GM18870 (cell line): ENCODE results near the gene ASNSD1.

ENCODE experiments used
- ATAC-seq: cut with Tn5 transposase; IDR thresholded peaks from one replicate; pipeline ENCODE4 v1.9.1; 2021; ENCODE audit warnings: moderate library complexity; ENCODE audit not compliant: unreplicated experiment

Gene ASNSD1

GRCh38 chr2:189661148-189661956 is at the start of gene ASNSD1:
ASNSD1 (plus strand) TSS chr2:189661459; CDS start chr2:189666133, 4,674 bp downstream.
- peak; percentile 96 for ATAC-seq

DNA sequence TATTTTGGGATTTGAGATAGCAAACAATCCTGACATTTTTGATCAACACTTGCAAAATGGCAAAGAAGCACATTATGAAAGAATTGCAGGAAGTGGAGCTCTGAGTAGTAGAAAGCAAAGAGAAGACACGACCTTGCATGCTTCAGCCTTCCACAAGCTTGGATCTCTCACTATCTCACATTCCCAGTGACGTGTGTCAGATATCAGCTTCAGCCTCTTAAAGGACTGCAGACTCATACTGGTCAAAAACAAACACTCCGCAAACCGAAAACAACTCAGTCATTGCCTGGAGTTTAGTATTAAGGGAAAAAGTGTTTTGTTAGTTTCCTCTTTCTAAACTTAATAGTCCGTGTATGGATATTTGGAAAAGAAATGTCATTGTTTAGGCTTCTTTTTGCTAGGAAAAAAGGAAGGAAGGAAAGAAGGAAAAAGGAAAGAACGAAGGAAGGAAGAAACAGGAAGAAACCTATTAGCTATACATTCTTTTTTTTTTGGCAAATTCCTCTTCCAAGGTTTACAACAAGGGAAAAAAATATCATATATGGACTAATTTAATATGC is 48.1 kb upstream of the ASNSD1 start:
- no peak for ATAC-seq

DNA sequence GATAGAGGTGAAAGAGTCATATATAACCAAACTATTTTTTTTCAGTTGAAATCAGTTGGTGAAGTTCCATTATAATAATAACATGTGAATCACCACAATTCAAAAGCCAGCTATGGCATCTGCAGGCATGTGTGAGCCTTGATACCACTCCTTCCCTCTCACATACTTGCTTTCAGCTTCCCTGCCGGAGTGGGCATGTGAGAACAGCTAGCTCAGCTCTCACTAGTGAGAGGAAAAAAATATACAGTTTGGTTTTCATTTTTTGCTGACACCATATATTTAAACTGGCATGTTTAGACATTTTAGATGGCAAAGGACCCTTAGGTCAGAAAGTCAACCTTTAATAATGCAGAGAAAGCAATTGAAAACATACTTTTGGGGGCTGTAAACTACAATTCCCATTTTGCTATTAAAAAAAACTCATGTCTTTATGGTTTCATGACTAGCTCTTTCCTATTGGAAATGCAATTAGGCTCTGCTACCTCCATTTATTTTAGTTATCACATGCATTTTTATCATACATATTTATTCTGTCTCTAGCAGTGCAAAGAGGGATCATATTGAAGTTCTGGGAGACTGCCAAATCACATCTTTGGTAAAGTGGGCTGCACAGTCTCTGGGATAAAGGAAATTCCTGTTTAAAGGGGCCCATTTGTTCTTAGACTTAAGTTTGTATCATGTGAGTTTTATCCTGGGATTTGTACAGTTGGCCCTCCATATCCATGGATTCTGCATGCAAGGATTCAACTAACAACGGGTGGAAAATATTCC is 47.4 kb upstream of the ASNSD1 start:
- ATAC-seq: no peak

- no peak for ATAC-seq
These were observed 46.7 kb upstream of the ASNSD1 start for GRCh38 chr2:189614585-189614984.

DNA sequence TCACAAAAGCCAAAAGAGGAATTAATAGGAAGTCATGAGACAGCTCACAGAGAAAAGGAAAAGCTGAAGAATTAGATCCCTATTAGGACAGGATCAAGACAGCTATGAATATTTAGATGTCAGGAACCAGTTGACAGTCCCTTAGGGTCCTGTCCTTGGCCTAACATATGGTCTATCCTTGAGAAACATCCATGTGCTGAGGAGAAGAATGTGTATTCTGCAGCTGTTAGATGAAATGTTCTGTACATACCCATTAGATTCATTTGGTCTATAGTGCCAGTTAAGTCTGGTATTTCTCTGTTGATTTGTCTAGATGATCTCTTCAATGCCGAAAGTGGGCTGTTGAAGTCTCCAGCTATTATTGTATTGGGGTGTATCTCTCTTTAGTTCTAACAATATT is 43.1 kb upstream of the ASNSD1 start:
- no peak for ATAC-seq

DNA sequence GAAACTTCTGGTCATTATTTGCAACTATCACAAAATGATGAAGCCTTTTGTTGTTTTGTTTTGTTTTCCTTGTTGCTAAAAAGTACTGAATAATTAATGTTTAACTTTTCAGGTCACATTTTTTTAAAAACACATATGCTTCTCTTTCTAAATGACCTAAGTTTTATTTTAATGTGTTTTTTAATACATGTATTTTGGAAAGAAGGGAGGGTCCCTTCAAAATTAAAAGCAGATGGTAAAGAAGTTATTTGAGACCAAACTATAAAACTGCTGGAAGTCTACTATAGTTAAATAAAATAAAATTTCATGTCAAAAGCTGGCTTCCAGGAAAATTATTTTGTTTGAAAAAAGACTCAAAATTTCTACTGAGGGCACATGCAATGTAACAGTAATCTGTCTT is 39.5 kb upstream of the ASNSD1 start:
- no peak for ATAC-seq

GRCh38 chr2:189623049-189623448 is 38.2 kb upstream of the ASNSD1 start:
- peak; percentile 40 for ATAC-seq

- no peak for ATAC-seq
These were observed 36.5 kb upstream of the ASNSD1 start for GRCh38 chr2:189624648-189625355.

GRCh38 chr2:189625636-189626035 is 35.6 kb upstream of the ASNSD1 start:
- no peak for ATAC-seq

DNA sequence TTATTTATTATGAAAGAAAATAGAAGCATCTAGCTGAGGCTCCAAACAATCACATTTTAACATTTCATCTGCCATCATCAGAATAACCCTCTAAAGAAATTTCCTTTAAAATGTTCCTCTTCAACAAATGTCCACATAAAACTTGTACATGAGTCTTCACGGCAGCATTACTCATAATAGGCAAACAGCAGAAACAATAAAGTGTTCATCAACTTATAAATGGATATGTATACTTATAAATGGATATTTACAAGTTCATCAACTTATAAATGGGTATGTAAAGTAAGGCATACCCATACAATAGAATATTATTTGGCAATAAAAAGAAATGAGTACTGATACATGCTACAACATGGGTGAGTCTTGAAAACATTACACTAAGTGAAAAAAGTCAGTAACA is 33.5 kb upstream of the ASNSD1 start:
- no peak for ATAC-seq

DNA sequence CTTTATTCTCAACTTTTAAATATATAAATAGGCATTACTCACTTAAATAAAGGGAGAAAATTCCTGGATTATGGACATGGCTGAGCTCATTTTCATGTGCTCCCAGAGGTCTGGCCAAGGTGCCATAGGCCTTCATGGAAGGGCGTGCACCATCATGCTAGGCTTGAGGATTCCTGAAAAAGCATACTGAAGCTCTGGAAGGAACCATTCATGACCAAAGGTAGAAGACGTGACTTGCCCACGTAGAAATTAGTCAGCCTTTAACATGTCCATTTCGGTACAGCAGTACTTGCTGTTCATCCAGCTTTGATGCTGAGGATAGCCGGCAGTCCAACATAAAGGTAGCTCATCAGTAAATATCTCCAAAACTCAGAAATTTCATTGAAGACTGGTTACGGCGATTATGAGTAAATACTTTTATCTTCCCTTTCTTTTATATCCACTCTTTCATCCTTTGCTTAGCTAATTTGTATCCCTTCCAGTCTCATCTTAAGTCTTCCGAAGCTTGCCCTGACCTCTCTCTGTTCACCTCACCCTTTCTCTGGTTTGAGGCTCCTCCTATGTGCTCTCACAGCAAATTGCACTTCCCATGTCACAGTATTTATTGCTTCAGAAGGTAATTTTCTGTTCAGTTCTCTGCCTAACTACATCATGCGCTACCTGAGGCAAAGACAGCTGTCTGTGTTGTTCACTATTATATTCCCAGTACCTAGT is 32.3 kb upstream of the ASNSD1 start:
- no peak for ATAC-seq

DNA sequence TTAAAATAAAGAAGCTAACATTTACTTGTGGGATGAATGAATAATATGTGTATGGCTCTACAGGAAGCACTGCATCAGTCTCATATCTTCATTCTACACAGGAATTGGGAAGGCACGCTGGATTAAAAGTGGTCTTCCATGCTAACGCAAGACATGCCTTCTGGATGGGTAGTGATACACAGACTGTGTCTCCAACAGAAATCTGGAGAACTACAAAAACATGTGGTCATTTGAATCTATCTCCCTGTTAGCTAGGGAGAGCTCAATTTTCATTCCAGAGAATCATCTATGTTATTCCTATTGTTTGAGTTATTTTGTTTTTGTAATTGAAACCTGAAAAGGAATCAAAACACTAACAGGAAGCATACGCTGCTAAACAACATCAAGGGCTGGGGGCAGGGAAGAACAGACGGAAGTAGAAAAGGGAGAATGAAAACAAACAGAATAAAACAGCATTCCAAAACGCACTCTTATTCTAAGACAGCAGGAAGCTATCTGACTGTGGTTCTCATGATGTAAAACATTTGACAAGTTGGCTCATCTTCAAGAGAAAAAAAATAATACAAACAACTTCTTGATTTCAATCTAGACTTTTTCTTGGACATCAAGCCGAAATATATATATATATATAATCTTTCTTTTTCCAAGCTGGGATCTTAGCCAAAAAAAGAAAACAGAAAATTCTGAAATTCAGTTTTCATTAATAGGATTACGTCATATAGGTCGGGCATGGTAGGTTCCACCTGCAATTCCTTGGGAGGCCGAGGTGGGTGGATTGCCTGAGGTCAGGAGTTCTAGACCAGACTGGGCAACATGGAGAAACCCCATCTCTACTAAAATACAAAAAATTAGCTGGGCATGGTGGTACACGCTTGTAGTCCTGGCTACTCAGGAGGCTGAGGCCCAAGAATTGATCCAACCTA is 31.5 kb upstream of the ASNSD1 start:
- no peak for ATAC-seq

GRCh38 chr2:189631849-189632248 is 29.4 kb upstream of the ASNSD1 start:
- ATAC-seq: no peak

DNA sequence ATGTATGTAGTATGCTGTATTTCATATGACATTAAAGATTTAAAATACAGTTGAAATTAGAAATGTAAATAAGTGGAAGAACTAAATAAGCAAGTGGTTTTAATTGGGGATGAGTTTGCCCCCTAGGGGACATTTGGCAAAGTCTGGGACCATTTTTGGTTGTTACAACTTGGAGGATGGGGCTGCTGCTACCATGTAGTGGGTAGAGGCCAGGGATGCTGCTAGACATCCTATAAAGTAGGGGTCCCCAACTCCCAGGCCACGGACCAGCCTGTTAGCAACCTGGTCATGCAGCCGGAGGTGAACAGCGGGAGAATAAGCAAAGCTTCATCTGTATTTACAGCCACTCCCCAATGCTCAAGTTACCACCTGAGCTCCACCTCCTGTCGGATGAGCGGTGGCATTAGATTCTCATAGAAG is 27.9 kb upstream of the ASNSD1 start:
- ATAC-seq: no peak

GRCh38 chr2:189635353-189635752 is 25.9 kb upstream of the ASNSD1 start:
- no peak for ATAC-seq

- no peak for ATAC-seq
These were observed 22.8 kb upstream of the ASNSD1 start for GRCh38 chr2:189638301-189639006.

DNA sequence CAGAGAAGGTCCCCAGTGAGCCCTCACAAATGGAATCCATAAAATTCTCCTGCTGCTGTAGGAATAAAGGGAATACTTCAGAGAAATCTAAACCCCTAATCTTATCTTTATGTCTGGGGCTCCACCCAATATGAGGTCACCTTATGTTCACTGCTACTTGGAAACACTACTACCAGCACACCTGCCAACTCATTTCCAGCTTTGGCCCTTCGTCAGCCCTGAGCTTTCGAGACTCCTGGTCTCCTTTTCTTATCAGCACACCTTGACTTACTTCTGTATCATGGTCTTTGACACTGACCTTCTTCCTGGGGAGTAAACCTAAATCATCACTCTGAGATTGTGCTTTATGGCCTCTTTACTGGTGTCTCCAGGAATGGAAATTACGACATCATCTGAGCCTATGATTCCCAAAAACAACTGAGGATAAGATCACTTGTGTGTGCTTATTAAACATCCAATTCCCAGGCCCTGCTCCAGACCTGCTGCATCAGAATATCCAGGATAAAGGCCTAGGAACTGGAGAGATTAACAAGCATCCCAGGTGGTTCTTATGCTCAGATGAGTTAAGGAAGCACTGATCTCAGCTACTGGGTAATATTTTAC is 22.2 kb upstream of the ASNSD1 start:
- no peak for ATAC-seq

DNA sequence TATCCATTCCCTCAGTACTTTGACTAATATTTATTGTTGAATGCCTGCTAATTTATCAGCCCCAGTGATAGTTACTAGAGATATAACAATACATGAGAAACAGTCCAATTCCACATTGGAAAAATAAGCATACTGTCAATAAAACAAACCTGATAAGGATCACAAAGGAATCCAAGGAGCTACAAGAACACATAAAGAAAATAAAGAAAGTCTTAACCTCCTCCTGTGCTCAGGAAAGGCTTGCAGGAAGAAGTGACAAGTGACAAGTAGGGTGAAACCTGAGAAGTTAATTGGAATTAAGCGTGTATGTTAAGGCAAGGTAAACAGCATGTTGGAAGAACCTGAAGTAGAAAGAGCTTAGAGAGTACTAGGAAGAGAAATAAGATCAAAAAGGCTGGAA is 20.3 kb upstream of the ASNSD1 start:
- no peak for ATAC-seq

- ATAC-seq: no peak
These were observed 19.7 kb upstream of the ASNSD1 start for GRCh38 chr2:189641590-189641989.
